K562 (cell line): ENCODE measurements around the gene MOB3C. TPM values are rescaled to one million over a fixed set of nuclear protein-coding genes. Genes with fewer than 3 reads are reported as not detected.

Experiments
- polyA plus RNA-seq, 8 experiments: library from polyadenylated mRNA; depleted of rRNA in 4 of 8; stranded (reverse) in 5 of 8; unstranded in 3 of 8; fragments of >200 nt; fragmentation: Nextera tagmentation in 2 of 8; fragmentation: Illumina TruSeq in 1 of 8; extraction: Ambion mirVana in 2 of 8; extraction: Trizol in 1 of 8; gene quantifications; 2 replicates each; pipeline versions ENCODE4 v1.2.1 to v1.2.3, GENCODE V29; 2011 to 2014; ENCODE audit warnings: inconsistent platforms in 1 of 8, missing spikeins in 1 of 8
- total RNA-seq, 7 experiments: library from RNA; depleted of rRNA in 6 of 7; stranded (reverse); fragments of >200 nt in 6 of 7; fragmentation: Illumina TruSeq in 2 of 7; extraction: Trizol in 2 of 7; gene quantifications; 2 replicates each; pipeline versions ENCODE4 v1.2.1 to v1.2.3, GENCODE V29; 2011 to 2021; ENCODE audit warnings: low replicate concordance in 1 of 7

Gene MOB3C
- total and polyA plus RNA-seq, 9 of the 15 experiments (the other 6 are each of a cell fraction or from before 2014, with no cell fraction given) = 1.0 to 7.5 (median 3.7) TPM

Other genes starting within 250 kb of the MOB3C start
Only the 7 nearest of the 8 such genes appear.
- 0.86 and 1.2 TPM in 2 replicates for gene DMBX1, start 127.0 kb downstream of the MOB3C start, total RNA-seq (2014; rRNA removed)
- 0.55 and 0.64 TPM in 2 replicates for gene DMBX1, start 127.0 kb downstream of the MOB3C start, total RNA-seq (2014; rRNA removed; fragmentation: Illumina TruSeq; extraction: Trizol)
- 0.79 and 1.0 TPM in 2 replicates for gene DMBX1, start 127.0 kb downstream of the MOB3C start, total RNA-seq (2015; rRNA removed; fragmentation: Illumina TruSeq; extraction: Trizol)
- 2.5 and 3.8 TPM in 2 replicates for gene DMBX1, start 127.0 kb downstream of the MOB3C start, total RNA-seq (2021)
- gene DMBX1, start 127.0 kb downstream of the MOB3C start, polyA plus RNA-seq (2011; rRNA removed) = 4.3 and 10.7 TPM in 2 replicates
- 1.6 and 2.4 TPM in 2 replicates for gene DMBX1, start 127.0 kb downstream of the MOB3C start, polyA plus RNA-seq (2014; fragmentation: Illumina TruSeq; extraction: Trizol)
- under 1 TPM; 0.25 to 0.37 TPM for gene DMBX1, start 127.0 kb downstream of the MOB3C start, polyA plus RNA-seq (2014; fragmentation: Nextera tagmentation; extraction: Ambion mirVana)
- gene DMBX1, start 127.0 kb downstream of the MOB3C start, polyA plus RNA-seq (2014; rRNA removed) = 2.3 and 3.4 TPM in 2 replicates
- not detected in 2 replicates for gene KNCN, start 65.2 kb downstream of the MOB3C start, total RNA-seq (2014; rRNA removed)
- not detected in 2 replicates for gene KNCN, start 65.2 kb downstream of the MOB3C start, total RNA-seq (2014; rRNA removed; fragmentation: Illumina TruSeq; extraction: Trizol)
- gene KNCN, start 65.2 kb downstream of the MOB3C start, total RNA-seq (2015; rRNA removed; fragmentation: Illumina TruSeq; extraction: Trizol) = not detected in 2 replicates
- gene KNCN, start 65.2 kb downstream of the MOB3C start, total RNA-seq (2021) = not detected in 2 replicates
- gene KNCN, start 65.2 kb downstream of the MOB3C start, polyA plus RNA-seq (2011; rRNA removed) = not detected in 2 replicates
- not detected in 2 replicates for gene KNCN, start 65.2 kb downstream of the MOB3C start, polyA plus RNA-seq (2014; fragmentation: Illumina TruSeq; extraction: Trizol)
- not detected for gene KNCN, start 65.2 kb downstream of the MOB3C start, polyA plus RNA-seq (2014; fragmentation: Nextera tagmentation; extraction: Ambion mirVana)
- gene KNCN, start 65.2 kb downstream of the MOB3C start, polyA plus RNA-seq (2014; rRNA removed) = not detected in 2 replicates
- gene MKNK1, start 12.5 kb downstream of the MOB3C start, total RNA-seq (2014; rRNA removed) = 27.7 and 33.3 TPM in 2 replicates
- gene MKNK1, start 12.5 kb downstream of the MOB3C start, total RNA-seq (2014; rRNA removed; fragmentation: Illumina TruSeq; extraction: Trizol) = 43.7 and 49.4 TPM in 2 replicates
- gene MKNK1, start 12.5 kb downstream of the MOB3C start, total RNA-seq (2015; rRNA removed; fragmentation: Illumina TruSeq; extraction: Trizol) = 33.7 and 42.9 TPM in 2 replicates
- 36.5 and 41.7 TPM in 2 replicates for gene MKNK1, start 12.5 kb downstream of the MOB3C start, total RNA-seq (2021)
- gene MKNK1, start 12.5 kb downstream of the MOB3C start, polyA plus RNA-seq (2011; rRNA removed) = 45.0 and 45.8 TPM in 2 replicates
- gene MKNK1, start 12.5 kb downstream of the MOB3C start, polyA plus RNA-seq (2014; fragmentation: Illumina TruSeq; extraction: Trizol) = 40.4 and 42.1 TPM in 2 replicates
- 10 to 100 TPM; 44.7 to 46.0 TPM for gene MKNK1, start 12.5 kb downstream of the MOB3C start, polyA plus RNA-seq (2014; fragmentation: Nextera tagmentation; extraction: Ambion mirVana)
- gene MKNK1, start 12.5 kb downstream of the MOB3C start, polyA plus RNA-seq (2014; rRNA removed) = 50.8 and 51.3 TPM in 2 replicates
- gene ATPAF1, start 51.6 kb upstream of the MOB3C start, total RNA-seq (2014; rRNA removed) = 23.4 and 26.5 TPM in 2 replicates
- gene ATPAF1, start 51.6 kb upstream of the MOB3C start, total RNA-seq (2014; rRNA removed; fragmentation: Illumina TruSeq; extraction: Trizol) = 27.4 and 33.7 TPM in 2 replicates
- 27.0 and 28.4 TPM in 2 replicates for gene ATPAF1, start 51.6 kb upstream of the MOB3C start, total RNA-seq (2015; rRNA removed; fragmentation: Illumina TruSeq; extraction: Trizol)
- 24.2 and 27.3 TPM in 2 replicates for gene ATPAF1, start 51.6 kb upstream of the MOB3C start, total RNA-seq (2021)
- 50.1 and 56.2 TPM in 2 replicates for gene ATPAF1, start 51.6 kb upstream of the MOB3C start, polyA plus RNA-seq (2011; rRNA removed)
- gene ATPAF1, start 51.6 kb upstream of the MOB3C start, polyA plus RNA-seq (2014; fragmentation: Illumina TruSeq; extraction: Trizol) = 37.9 and 44.9 TPM in 2 replicates
- gene ATPAF1, start 51.6 kb upstream of the MOB3C start, polyA plus RNA-seq (2014; fragmentation: Nextera tagmentation; extraction: Ambion mirVana) = 1 to 10 TPM; 6.3 to 9.2 TPM
- 35.6 and 36.8 TPM in 2 replicates for gene ATPAF1, start 51.6 kb upstream of the MOB3C start, polyA plus RNA-seq (2014; rRNA removed)
- not detected in 2 replicates for gene TEX38, start 55.0 kb upstream of the MOB3C start, total RNA-seq (2014; rRNA removed)
- not detected in 2 replicates for gene TEX38, start 55.0 kb upstream of the MOB3C start, total RNA-seq (2014; rRNA removed; fragmentation: Illumina TruSeq; extraction: Trizol)
- gene TEX38, start 55.0 kb upstream of the MOB3C start, total RNA-seq (2015; rRNA removed; fragmentation: Illumina TruSeq; extraction: Trizol) = not detected in 2 replicates
- not detected in 2 replicates for gene TEX38, start 55.0 kb upstream of the MOB3C start, total RNA-seq (2021)
- gene TEX38, start 55.0 kb upstream of the MOB3C start, polyA plus RNA-seq (2011; rRNA removed) = not detected in 2 replicates
- gene TEX38, start 55.0 kb upstream of the MOB3C start, polyA plus RNA-seq (2014; fragmentation: Illumina TruSeq; extraction: Trizol) = not detected in 2 replicates
- not detected for gene TEX38, start 55.0 kb upstream of the MOB3C start, polyA plus RNA-seq (2014; fragmentation: Nextera tagmentation; extraction: Ambion mirVana)
- gene TEX38, start 55.0 kb upstream of the MOB3C start, polyA plus RNA-seq (2014; rRNA removed) = not detected in 2 replicates
- gene EFCAB14, start 102.3 kb upstream of the MOB3C start, total RNA-seq (2014; rRNA removed) = 27.6 and 30.3 TPM in 2 replicates
- 39.7 and 42.8 TPM in 2 replicates for gene EFCAB14, start 102.3 kb upstream of the MOB3C start, total RNA-seq (2014; rRNA removed; fragmentation: Illumina TruSeq; extraction: Trizol)
- 44.4 and 48.1 TPM in 2 replicates for gene EFCAB14, start 102.3 kb upstream of the MOB3C start, total RNA-seq (2015; rRNA removed; fragmentation: Illumina TruSeq; extraction: Trizol)
- gene EFCAB14, start 102.3 kb upstream of the MOB3C start, total RNA-seq (2021) = 36.4 and 37.3 TPM in 2 replicates
- 39.9 and 40.2 TPM in 2 replicates for gene EFCAB14, start 102.3 kb upstream of the MOB3C start, polyA plus RNA-seq (2011; rRNA removed)
- gene EFCAB14, start 102.3 kb upstream of the MOB3C start, polyA plus RNA-seq (2014; fragmentation: Illumina TruSeq; extraction: Trizol) = 39.5 and 49.0 TPM in 2 replicates
- gene EFCAB14, start 102.3 kb upstream of the MOB3C start, polyA plus RNA-seq (2014; fragmentation: Nextera tagmentation; extraction: Ambion mirVana) = 1 to 10 TPM; 7.3 to 9.4 TPM
- 24.9 and 28.0 TPM in 2 replicates for gene EFCAB14, start 102.3 kb upstream of the MOB3C start, polyA plus RNA-seq (2014; rRNA removed)
- gene CYP4B1, start 182.2 kb upstream of the MOB3C start, total RNA-seq (2014; rRNA removed) = not detected in 2 replicates
- gene CYP4B1, start 182.2 kb upstream of the MOB3C start, total RNA-seq (2014; rRNA removed; fragmentation: Illumina TruSeq; extraction: Trizol) = not detected in 2 replicates
- gene CYP4B1, start 182.2 kb upstream of the MOB3C start, total RNA-seq (2015; rRNA removed; fragmentation: Illumina TruSeq; extraction: Trizol) = not detected in 2 replicates
- 0.56 and 0.69 TPM in 2 replicates for gene CYP4B1, start 182.2 kb upstream of the MOB3C start, total RNA-seq (2021)
- gene CYP4B1, start 182.2 kb upstream of the MOB3C start, polyA plus RNA-seq (2011; rRNA removed) = not detected in 2 replicates
- gene CYP4B1, start 182.2 kb upstream of the MOB3C start, polyA plus RNA-seq (2014; fragmentation: Illumina TruSeq; extraction: Trizol) = not detected in 2 replicates
- gene CYP4B1, start 182.2 kb upstream of the MOB3C start, polyA plus RNA-seq (2014; fragmentation: Nextera tagmentation; extraction: Ambion mirVana) = not detected
- not detected in 2 replicates for gene CYP4B1, start 182.2 kb upstream of the MOB3C start, polyA plus RNA-seq (2014; rRNA removed)